Measurements from ENCODE around the gene EBF4. TPM values are rescaled to one million over a fixed set of nuclear protein-coding genes. Genes with fewer than 3 reads are reported as not detected.

Gene EBF4
- total RNA-seq, 1 donor from 2014 or later: 17.9 TPM

DNA sequence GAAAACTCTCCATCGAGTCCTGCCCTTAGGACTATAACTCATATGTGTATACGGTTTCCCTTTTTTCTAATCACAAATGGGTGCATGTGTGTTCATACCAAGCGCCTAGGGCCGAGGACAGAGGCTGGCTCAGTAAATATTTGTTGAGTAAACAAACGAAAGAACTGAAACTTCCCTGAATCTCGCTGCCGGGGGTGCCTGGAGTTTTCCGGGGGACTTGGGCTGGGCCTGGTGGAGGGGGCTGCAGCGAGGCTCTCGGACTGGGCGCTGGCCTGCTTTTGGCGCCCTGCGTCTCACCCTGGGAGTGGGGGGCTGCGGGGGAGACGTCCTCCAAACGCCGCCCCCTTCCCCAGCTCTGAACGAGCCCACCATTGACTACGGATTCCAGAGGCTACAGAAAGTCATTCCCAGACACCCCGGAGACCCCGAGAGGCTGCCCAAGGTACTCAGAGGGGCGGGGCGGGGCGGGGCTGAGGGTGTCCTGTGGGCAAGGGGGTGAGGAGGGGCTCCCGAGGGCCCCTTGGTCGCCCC lies 58.8 kb downstream of the EBF4 start:
- H3K27ac Mint-ChIP-seq: no peak overlapping the region
- H3K9me3 Mint-ChIP-seq: no peaks in the 10 kb centered on the region
- no peak for TF ChIP-seq CTCF (conservative IDR thresholded peaks at IDR 0.05)
- DNase-seq (ENCODE audit: extremely low spot score, unreplicated experiment): no peak
- peaks cover 16% of the 10 kb centered on the region for H3K4me1 Mint-ChIP-seq (ENCODE audit: unreplicated experiment)
- peak overlapping the region; percentile 83 for H3K4me3 Mint-ChIP-seq
- H3K27me3 Mint-ChIP-seq: peaks cover 86% of the 10 kb centered on the region
- H3K36me3 Mint-ChIP-seq: peaks cover 7% of the 10 kb centered on the region

DNA sequence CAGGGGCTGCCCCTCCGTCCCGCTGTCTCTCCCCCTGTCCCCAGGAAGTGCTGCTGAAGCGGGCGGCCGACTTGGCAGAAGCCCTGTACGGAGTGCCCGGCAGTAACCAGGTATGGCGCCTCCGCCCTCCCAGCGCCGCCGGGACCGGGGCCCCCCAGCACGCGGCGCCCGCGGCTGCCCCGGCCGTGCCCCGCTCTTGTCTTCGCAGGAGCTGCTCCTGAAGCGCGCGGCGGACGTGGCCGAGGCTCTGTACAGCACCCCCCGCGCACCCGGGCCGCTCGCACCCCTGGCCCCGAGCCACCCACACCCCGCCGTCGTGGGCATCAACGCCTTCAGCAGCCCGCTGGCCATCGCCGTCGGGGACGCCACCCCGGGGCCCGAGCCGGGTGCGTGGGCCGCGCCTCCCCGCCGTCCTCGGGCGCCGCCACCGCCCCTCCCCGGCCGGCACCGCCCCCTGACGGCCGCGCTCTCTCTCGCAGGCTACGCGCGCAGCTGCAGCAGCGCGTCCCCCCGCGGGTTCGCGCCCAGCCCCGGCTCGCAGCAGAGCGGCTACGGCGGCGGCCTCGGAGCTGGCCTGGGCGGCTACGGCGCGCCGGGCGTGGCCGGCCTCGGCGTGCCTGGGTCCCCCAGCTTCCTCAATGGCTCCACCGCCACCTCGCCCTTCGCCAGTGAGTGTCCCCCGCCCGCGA lies 59.4 kb downstream of the EBF4 start:
- Mint-ChIP-seq H3K27me3 (peaks cover 85% of the 10 kb centered on the region), H3K36me3 (peaks cover 7% of the 10 kb centered on the region), H3K9me3 (no peaks in the 10 kb centered on the region), H3K4me1 (ENCODE audit: unreplicated experiment) (peaks cover 16% of the 10 kb centered on the region), H3K4me3 (no peak overlapping the region), H3K27ac (no peak overlapping the region)
- no peak for TF ChIP-seq CTCF (conservative IDR thresholded peaks at IDR 0.05)
- DNase-seq (ENCODE audit: extremely low spot score, unreplicated experiment): no peak

GRCh38 chr20:2752567-2753460 lies 60.2 kb downstream of the EBF4 start:
- Mint-ChIP-seq H3K36me3 (peaks cover 4% of the 10 kb centered on the region), H3K27ac (peak overlapping the region; percentile 45), H3K9me3 (no peaks in the 10 kb centered on the region), H3K4me3 (peak overlapping the region; percentile 84), H3K4me1 (ENCODE audit: unreplicated experiment) (peaks cover 16% of the 10 kb centered on the region), H3K27me3 (peaks cover 80% of the 10 kb centered on the region)
- TF ChIP-seq CTCF (conservative IDR thresholded peaks at IDR 0.05): peak; percentile 84
- DNase-seq (ENCODE audit: extremely low spot score, unreplicated experiment): no peak

GRCh38 chr20:2753461-2754040 lies 61.0 kb downstream of the EBF4 start:
- Mint-ChIP-seq H3K4me1 (ENCODE audit: unreplicated experiment) (peaks cover 16% of the 10 kb centered on the region), H3K27ac (peak overlapping the region; percentile 45), H3K27me3 (peaks cover 77% of the 10 kb centered on the region), H3K36me3 (no peaks in the 10 kb centered on the region), H3K4me3 (peak overlapping the region; percentile 73), H3K9me3 (no peaks in the 10 kb centered on the region)
- no peak for TF ChIP-seq CTCF (conservative IDR thresholded peaks at IDR 0.05)
- no peak for DNase-seq (ENCODE audit: extremely low spot score, unreplicated experiment)

DNA sequence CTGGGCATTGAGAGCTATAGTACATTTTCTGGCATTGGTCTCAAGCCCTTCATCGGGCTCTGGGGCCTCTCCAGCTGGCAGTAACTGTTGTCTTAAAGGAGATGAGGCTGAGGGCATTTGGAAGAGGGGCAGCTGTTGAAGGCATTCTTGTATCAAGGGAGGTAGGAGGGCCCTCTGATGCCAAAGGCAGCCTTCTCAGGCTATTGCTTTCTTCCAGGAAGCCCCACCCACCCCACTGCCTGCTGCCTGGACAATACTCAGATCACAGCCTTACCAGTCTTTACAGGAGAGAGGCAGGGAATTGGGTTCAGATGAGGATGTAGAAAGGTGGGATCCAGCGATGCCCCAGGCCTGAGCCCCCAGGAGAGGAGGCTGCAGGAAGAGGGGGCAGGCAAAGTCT lies 61.8 kb downstream of the EBF4 start:
- Mint-ChIP-seq H3K4me1 (ENCODE audit: unreplicated experiment) (peaks cover 16% of the 10 kb centered on the region), H3K9me3 (no peaks in the 10 kb centered on the region), H3K27me3 (peaks cover 70% of the 10 kb centered on the region), H3K4me3 (peak overlapping the region; percentile 45), H3K27ac (no peak overlapping the region), H3K36me3 (no peaks in the 10 kb centered on the region)
- TF ChIP-seq CTCF (conservative IDR thresholded peaks at IDR 0.05): no peak
- no peak for DNase-seq (ENCODE audit: extremely low spot score, unreplicated experiment)
